T-helper 2 cell (primary cell): ENCODE measurements around the gene MROH8.
A peak's percentile ranks its signal among the peaks of the same experiment; 100 is the strongest.

Source experiments
- DNase-seq, 5 experiments: peaks; one replicate each; pipeline versions ENCODE4 v3.0.0 to v3.0.0-alpha.2; 2012 to 2022
- total RNA-seq, 2 donors: gene quantifications; one replicate each; lab custom pipeline; 2026; lab: John Stamatoyannopoulos, UW

Gene MROH8
- total RNA-seq = 0.62 to 1.9 reads per million in 2 donors

DNA sequence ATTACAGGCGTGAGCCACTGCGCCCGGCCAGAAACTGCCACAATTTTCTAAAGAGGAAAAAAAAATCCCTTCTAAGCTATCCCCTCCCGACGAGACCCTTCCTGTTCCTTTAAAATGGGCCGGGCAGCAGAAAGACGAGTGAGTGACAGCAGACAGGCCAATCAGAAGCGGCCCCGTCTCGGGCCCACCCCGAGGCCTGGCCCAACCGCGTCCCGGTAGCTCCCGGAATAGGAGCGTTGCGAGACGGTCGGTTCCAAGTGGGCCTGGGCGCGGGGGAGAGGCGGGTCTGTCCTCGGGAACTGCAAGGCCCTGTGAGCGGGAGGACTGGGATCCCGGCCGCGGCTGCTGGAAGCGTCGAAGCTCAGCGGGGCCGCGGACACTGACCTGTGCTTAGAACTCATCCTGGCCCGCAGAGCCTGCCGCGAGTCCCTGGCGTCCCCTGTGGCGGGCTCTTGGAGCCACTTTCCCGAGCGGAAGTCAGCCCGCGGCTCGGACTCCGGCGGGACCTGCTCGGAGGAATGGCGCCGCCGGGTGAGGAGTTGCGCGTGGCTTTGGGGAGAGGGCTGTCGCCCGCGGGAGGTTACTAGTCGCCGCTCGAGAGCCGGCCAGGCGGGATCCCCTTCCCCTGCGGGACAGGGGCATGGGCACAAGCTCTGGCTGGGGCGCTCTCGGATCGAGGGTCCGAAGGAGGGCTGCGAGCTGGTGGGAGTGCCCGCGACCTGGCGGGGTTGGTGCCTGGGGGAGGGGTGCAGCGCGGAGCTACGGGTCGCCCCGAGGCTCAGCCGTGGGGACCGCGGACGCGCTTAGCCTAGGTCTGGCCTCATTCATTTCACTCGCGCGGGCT, at the start of gene MROH8, which contains the start of gene RPN2:
Gene MROH8, minus strand, starts transcription at position 710 of the 844 bp plus-strand sequence.
Gene RPN2, plus strand, starts transcription at position 492 of the 844 bp plus-strand sequence. Its CDS starts 27 bp downstream, at position 519.
- DNase-seq = peak; percentile 87 to 98 (median 93)

DNA sequence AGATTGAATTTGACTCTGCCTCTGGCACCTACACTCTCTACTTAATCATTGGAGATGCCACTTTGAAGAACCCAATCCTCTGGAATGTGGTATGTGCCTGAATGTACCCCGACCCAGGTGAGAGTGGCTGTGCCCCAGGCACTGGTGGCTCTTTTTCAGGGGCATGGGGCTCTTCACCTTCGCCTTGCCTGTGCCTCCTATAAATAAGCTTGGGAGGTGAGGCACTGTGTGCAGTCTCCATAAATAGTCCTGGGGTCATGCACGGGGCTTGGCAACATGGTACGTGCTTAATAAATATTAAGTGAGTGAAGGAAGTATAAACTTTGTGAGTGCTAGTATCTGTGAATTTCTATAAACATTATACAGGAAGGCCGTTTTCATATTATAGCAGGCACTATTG, 49.3 kb upstream of the MROH8 start:
- no peak for DNase-seq

GRCh38 chr20:37228082-37228481, 48.7 kb upstream of the MROH8 start:
- no peak for DNase-seq

DNA sequence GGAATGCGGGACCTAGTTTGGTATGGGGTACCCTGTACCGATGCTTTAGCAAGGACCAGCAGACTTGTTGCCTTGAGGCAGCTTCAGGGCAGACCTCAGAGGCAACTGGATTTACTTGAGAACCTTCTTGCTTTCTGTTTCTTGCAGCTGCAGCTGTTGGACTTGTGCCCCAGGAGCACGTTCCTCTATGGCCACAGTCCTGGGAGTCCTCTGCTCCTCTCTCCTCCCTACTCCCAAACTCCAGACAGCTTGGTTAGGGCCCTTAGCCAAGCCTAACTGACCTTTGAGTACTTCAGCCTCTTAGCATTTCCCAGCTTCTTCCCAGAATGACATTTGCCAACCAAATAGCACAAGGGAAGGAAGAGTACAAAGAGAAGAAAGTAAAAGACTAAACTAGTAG, 47.5 kb upstream of the MROH8 start:
- no peak for DNase-seq

GRCh38 chr20:37225146-37225545, 45.8 kb upstream of the MROH8 start:
- DNase-seq = no peak

DNA sequence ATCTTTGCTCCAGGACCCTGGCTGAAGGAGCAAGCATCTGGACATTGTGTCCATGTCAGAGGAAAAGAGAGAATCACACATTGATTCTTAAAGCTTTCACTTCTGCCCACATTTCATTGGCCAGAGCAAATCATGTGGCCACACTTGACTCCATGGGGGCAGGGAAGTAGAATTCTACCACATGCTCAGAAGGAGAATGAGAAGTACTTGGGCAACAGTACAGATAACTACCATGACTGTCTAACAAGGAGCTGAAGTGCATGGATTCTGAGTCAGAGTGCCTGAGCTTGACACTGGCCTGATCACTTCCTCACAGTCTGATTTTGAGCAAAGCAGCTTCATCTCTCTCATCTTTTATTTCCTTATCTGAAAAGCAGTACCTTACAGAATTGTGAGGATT, 43.7 kb upstream of the MROH8 start:
- DNase-seq = peak in 1 of 5 experiments; percentile 22

DNA sequence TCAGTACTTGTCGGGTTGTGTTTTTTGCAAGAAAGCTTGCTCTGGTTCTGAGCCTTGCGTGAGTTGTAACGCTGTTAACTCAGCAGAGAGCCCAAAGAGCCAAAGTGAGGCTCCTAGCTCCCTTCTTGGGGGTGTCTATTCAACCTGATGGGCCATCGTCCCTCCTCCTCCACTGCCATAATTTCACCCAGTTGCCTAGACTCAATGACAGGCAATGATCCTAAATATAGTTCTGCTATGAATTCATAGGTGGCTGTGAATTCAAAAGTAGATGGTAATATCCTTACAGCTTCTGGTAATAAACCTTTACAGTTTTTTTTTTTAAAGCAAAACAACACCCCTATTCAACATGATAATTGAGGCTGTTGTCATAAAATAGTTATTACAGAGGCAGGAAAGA, 42.7 kb upstream of the MROH8 start:
- DNase-seq = no peak

DNA sequence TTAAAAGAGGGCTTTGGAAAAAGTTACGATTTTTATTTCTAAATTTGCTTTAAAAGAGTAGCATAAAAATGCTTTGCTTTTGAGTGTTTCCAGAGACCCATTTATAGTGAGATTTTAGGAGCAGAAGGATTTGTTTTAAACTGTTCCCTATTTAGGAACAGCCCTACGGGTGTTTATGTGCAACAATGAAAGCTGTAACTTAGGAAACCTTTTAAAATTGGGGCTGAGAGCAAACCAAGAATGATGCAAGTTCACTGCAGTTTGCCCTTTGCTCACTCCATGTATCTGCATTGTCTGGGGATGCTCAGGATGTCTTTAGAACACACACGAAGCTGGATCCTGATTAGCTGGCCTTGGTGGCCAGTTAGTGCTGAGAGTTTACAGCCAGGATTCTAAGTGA, 41.4 kb upstream of the MROH8 start:
- no peak for DNase-seq

GRCh38 chr20:37219751-37220668, 40.7 kb upstream of the MROH8 start:
- DNase-seq = no peak

DNA sequence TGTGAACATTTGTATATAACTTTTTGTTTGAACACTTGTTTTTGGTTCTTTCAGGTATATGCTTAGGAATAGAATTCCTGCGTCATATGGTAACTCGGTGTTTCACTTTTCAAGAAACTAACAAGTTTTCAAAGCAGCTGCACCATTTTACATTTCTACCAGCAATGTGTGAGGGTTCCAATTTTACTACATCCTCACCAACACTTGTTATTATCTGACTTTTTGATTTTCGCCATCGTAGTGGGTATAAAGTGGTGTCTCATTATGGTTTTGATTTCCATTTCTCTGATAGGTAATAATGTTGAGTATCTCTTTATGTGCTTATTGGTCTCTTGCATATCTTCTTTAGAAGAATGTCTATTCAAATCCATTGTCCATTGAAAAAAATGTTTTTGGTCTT, 39.6 kb upstream of the MROH8 start:
- DNase-seq = no peak

DNA sequence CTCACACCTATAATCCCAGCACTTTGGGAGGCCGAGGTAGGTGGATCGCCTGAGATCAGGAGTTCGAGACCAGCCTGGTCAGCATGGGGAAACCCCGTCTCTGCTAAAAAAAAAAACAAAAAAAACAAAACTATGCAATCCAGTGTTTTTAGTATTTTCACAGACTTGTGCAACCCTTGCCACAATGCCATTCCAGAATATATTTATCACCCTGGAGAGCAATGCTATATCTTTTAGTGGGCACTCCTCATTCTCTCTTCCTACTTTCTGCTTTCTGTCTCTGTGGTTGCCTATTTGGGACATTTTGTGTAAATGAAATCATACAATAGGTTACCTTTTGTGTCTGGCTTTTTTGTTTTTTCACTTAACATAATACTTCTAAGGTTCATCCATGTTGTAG, 39.1 kb upstream of the MROH8 start:
- DNase-seq = no peak

DNA sequence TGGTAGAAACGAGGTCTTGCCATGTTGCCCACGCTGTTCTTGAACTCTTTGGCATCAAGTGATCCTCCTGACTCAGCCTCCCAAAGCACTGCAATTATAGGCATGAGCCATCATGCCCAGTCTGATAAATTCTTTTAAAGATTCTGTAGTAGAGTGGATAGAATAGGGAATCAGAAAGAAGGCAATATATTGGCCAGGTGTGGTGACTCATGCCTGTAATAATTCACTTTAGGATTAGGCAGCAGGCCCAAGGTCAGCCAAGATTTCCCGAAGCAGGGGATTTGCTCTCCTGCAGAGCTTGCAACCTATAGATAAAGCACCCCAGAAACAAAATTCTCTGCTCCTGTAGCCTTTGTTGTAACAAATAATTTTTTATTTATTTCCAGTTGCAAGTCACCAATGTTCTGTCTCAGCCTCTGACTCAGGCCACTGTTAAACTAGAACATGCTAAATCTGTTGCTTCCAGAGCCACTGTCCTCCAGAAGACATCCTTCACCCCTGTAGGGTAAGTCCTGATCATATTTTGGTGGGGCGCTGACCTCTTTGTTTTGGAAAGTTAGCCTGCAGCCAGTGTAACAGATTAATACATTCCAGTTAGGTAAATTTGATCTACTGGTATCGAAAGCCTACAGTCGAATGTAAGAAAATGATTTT, 30.4 kb upstream of the MROH8 start:
- DNase-seq = no peak

DNA sequence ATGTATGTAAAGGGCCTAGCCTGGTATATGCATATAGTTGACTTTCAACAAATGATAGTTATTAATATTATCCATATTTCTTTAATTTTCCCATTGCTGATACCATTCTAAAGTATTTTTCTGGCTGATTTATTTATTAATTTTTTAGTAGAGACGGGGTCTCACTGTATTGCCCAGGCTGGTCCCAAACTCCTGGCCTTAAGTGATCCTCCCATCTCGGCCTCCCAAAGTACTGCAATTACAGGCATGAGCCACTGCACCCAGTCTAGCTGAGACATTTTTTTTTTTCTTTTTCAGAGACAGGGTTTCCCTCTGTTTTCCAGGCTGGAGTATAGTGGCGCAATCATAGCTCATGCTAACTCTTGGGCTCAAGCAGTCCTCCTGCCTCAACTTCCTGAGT, 29.8 kb upstream of the MROH8 start:
- DNase-seq = no peak

DNA sequence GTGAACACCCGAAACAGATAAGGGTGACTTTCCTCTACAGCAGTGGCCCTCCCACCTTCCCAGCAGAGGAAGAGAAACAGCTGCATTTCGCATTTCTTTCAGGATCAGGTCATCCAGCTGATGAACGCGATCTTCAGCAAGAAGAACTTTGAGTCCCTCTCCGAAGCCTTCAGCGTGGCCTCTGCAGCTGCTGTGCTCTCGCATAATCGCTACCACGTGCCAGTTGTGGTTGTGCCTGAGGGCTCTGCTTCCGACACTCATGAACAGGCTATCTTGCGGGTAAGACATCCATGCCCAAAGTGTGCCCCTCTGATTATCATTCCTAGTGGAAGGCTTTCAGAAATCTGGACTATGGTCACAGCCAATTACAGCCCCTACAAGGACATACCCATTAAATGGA, 27.8 kb upstream of the MROH8 start:
- DNase-seq = no peak

- no peak for DNase-seq
These were observed 26.4 kb upstream of the MROH8 start for GRCh38 chr20:37205794-37206193.

GRCh38 chr20:37205130-37205529, 25.8 kb upstream of the MROH8 start:
- no peak for DNase-seq

DNA sequence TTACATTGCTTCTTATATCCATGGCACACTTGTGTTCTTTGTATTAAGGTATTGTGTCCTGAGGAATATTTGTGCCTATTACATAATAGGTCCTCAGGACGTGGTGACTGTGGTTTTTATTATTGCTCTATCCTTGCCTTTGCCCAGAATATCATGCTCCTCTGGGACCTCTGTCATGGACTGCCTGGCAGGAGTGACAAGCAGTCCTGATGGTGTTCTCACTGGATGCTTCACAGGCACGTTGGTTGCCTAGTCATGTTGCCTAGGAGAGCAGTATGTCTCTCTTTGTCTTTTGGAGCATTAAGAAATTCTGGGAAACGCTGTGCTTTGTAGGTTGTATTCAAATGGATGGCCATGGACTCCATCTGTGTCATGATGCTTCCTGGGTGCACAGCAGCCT, 24.7 kb upstream of the MROH8 start:
- no peak for DNase-seq

- DNase-seq = peak in 1 of 5 experiments; percentile 18
These were observed 23.1 kb upstream of the MROH8 start for GRCh38 chr20:37202267-37202943.

DNA sequence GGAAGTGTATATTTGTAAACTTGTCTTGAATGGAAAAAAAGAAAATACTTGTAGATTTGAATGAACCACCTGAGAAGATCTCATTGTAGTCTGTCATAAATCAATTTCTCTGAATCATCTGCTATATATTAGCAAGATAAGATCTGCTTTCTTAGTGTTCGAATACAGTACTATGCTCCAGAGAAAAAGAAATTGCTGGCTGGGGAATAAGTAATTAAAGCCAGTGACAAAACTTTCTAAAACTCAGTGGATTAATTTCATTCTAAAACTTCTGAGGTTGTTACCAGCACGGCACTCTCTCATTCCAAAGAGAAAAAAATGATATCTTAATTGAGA, 22.4 kb upstream of the MROH8 start:
- DNase-seq = no peak

DNA sequence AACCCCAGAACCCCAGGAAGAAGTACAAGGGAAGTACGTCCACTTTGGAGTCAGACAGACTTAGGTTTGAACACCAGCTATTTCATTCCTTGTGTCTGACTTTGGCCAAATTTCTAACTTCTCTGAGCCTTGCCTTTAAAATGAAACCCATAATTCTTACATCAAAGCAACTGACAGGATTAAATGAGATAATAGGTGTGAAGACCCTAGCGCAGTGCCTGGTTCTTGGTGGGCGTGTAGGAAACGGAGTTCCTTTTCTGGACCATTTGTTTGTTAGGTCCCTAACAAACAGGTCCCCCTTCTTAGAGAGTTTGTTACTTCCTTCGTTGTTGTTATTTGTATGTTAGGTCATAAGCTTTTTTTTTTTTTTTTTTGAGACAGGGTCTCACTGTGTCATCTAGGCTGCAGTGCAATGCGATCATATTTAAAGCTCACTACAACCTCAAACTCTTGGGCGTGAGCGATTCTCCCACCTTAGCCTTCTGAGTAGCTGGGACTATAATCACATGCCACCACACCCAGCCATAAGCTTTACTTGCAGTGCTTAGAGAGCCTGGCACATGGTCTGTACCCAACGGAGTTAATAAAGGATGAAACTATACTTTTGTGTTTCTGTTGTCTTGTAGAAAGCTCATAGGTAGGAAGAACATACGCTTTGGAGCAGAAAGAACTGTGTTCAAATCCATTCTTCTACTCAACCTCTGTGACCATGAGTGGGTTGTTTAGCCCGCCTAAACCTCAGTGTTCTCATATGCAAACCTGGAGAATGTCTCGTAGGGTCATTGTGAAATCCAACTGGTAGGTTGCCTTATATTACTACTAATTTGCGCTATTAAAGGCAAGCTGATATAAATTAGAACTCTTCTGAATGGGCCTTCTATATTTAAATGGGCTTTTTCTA, 21.8 kb upstream of the MROH8 start:
- DNase-seq = no peak

DNA sequence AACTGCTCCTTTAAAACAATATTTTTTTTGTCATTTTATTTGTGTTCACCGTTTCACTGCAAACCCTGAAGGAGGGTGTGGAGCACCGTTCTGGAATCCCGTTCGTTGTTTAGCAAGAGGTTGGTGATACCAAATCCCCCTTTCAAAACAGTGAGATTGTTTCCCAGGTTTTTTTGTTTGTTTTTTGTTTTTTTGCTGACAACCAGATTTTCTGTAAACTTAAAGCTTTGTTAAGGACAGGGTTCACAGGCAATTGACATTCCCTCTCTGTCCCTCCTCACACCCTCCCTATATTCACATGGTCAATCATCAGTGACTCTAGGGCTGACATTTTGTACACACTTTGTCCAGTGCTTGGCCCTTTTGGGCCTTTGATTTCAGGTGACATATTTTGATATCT, 21.0 kb upstream of the MROH8 start:
- DNase-seq = no peak
